Retinal pigment epithelial cell (primary cell): ENCODE results near the gene ITGA11.

ENCODE experiments used
- DNase-seq: peaks from one replicate; pipeline ENCODE4 v3.0.0-alpha.2; 2010; ENCODE audit warnings: low read depth
- H3K4me3 ChIP-seq: 2 replicates; pipeline ENCODE4 v1.5.1; 2011; ENCODE audit warnings: mild to moderate bottlenecking, low read length, control low read depth, moderate library complexity
- CTCF ChIP-seq: conservative IDR thresholded peaks from 2 replicates; pipeline ENCODE4 v1.5.1; 2011; ENCODE audit warnings: low read depth, low read length, control low read depth, inconsistent platforms

The ITGA11 gene

GRCh38 chr15:68471541-68471940 is 39.6 kb upstream of the ITGA11 start:
- DNase-seq, result no peak
- H3K4me3 ChIP-seq, result no peak overlapping the region
- TF ChIP-seq CTCF, result no peak

DNA sequence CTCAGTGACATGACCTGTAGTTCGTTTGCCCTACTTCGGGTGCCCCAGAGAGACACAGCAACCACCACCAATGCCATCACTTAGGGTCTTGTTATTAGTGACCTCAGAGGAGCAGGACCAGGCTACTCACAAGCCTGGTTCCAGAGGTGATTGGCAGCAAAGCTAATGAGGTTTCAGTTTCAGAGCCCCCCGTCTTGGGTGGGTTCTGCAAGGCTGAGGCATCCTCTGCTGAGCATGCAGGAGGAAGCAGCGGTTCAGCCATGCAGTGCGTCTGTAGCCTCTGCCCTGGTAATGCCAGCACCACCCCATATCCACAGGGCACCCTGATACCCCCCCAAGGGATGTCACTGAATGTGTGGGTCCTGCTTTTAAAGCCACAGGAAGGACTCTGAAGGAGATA is 39.0 kb upstream of the ITGA11 start:
- no peak for TF ChIP-seq CTCF
- no peak for DNase-seq
- H3K4me3 ChIP-seq, result no peak overlapping the region

- no peak for TF ChIP-seq CTCF
- no peak overlapping the region for H3K4me3 ChIP-seq
- DNase-seq, result no peak
Observed at GRCh38 chr15:68470049-68470742, 38.2 kb upstream of the ITGA11 start.

DNA sequence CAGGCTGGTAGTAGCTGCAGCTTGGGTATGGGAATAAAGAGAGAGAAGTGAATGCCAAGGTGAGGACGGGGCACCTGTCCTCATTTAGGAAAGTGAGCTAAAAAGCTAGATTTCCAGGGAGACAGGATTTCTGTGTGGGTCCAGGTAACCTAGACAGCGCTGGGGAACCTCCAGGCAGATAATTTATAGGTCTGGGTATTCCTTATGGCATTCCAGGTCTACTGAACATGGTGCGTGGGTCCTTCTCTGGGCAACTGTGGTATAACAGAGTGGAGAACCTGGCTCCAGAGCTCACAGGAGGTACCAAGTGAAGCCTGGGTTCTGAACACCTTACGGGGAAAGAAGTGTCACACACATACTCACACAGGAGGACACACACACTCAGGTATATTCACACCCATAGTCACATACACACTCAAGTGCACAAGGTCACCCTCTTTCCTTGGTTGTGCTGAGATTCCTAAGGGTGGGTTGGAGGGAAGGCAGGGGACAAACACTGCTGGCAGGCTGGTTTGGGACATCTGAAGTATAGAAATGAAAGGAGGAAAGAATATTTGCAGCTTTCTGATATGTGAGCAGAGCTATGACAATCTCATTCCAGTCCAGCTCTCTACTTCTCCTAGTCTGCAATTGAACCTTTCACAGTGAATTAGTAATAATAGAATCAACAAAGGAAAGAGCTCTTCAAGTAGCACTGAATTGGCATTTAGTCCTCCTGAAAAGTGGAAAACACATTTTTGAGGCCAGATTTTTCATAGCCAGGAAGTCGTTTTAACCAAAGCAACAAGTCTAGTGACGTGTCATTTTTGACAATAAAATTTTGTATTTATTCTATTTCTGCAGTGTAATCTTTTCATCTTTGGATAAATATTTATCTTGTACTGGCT is 37.4 kb upstream of the ITGA11 start:
- no peak overlapping the region for H3K4me3 ChIP-seq
- TF ChIP-seq CTCF, result no peak
- no peak for DNase-seq

GRCh38 chr15:68466876-68467275 is 34.9 kb upstream of the ITGA11 start:
- no peak for TF ChIP-seq CTCF
- no peak for DNase-seq

DNA sequence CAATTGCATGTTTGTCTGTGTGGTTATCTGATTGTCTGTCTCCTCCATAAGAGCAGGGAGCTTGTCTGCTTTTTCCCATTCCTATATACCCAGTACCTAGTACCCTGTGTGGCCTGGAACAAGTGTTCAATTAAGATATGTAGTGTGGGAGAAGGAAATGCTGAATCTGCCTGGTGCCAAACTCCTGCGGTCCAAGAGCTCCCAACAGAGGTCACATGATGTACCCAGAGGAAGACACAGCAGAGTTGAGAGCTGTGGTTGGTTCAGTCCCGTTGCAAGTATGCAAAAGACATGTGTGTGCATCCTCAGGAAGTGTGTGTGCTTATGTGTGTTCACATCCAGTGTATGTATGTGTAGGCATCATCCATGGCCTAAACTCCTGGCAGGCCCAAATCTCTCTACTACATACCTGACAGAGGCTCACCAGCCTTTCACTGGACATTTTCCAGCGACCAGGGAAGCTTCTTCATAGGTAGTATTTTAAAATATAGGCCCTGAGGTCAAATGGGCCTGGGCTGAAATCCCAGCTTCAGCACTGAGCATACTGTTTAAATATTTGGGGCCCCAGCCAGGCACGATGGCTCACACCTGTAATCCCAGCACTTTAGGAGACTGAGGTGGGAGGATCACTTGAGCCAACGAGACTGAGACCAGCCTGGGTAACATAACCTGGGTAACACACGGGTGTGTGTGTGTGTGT is 34.0 kb upstream of the ITGA11 start:
- TF ChIP-seq CTCF, result no peak

More at GRCh38 chr15:68466876-68467275, 34.9 kb upstream of the ITGA11 start:
- H3K4me3 ChIP-seq, result no peak overlapping the region

More for the DNA sequence above, 34.0 kb upstream of the ITGA11 start:
- no peak for DNase-seq
- no peak overlapping the region for H3K4me3 ChIP-seq
